Right forelimb (tissue), 1 donor: Measurements from ENCODE around the gene GTF2H4.

Experiments
- DNase-seq: peaks from one replicate; pipeline ENCODE4 v3.0.0-alpha.2; 2018

GTF2H4 gene

GRCh38 chr6:30960907-30961673, 53.1 kb downstream of the GTF2H4 start:
- no peak for DNase-seq

- DNase-seq, result no peak
Measured at GRCh38 chr6:30962716-30963115, 54.7 kb downstream of the GTF2H4 start.

GRCh38 chr6:30963641-30964040, 55.6 kb downstream of the GTF2H4 start:
- DNase-seq, result no peak
